Pons (tissue), 1 donor: Measurements from ENCODE around the gene TRDN.
"Not testable (repeated sequence)": the region's sequence is repeated elsewhere in the genome, so short reads cannot be mapped to it uniquely, and the experiment has no call there.

Experiments used
- DNase-seq: peaks from one replicate; pipeline ENCODE4 v3.0.0-alpha.2; 2016; ENCODE audit warnings: low spot score

The TRDN gene

DNA sequence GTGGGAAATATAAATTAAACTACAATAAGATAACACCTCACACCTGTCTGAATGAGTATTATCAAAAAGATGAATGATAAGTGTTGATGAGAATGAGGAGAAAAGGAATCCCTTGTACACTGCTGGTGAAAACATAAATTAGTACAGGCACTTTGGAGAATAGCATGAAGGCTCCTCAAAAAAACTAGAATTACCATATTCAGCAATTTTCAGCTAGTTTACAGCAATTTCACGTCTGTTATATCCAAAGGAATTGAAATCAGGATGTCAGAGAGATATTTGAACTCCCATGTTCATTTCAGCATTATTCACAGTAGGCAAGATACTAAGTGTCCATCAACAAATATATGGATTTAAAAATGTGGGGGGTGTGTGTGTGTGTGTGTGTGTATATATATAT lies 348.1 kb downstream of the TRDN start:
- DNase-seq, result no peak

DNA sequence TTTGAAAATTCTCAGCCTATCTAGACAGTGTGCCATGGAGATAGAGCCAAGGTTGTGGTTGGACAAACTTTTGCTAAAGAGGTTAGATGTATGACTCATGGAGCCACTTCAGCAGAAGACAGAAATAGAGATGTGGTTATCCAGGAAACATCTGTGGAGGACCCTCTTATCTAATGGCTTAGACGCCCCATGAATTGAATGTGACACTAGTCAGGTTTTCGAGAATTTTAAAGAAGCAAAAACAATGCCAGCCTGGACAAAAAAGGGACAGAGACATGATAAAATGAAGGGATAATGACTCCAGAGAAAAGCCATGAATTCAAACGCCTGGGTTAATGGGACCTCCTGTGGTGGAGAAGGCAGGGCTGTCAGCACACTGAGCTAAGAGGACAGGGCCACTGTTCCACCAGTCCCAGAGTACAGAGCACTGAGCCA lies 360.2 kb downstream of the TRDN start:
- no peak for DNase-seq

DNA sequence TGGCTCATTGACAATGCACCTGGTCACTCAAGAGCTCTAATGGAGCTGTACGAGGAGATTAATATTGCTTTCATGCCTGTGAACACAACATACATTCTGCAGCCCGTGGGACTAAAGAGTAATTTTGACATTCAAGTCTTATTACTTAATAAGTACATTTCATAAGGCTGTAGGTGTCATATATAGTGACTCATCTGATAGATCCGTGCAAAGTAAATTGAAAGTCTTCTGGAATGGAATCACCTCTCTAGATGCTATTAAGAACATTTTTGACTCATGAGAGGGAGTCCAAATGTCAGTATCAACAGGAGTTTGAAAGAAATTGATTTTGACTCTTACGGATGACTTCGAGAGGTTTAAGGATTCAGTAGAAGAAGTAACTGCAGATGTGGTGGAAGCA lies 372.8 kb downstream of the TRDN start:
- no peak for DNase-seq

DNA sequence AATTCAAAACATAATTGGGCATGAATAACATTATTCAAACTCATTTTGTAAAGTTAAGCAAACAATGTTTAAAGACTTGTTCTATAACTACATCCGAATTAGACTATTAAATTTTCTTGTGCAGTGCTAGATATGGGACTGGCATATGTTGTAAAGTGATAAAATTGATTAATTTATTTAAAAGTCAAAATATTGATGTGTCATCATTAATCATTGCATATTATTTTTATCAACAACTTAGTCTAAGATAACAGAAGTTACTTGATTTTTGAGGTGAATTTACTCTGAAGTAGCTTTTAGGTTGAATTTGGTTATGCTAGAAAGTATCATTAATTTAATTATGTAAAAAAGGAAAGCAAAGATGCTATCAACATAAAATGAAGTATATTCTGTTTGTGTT lies 396.1 kb downstream of the TRDN start:
- no peak for DNase-seq

DNA sequence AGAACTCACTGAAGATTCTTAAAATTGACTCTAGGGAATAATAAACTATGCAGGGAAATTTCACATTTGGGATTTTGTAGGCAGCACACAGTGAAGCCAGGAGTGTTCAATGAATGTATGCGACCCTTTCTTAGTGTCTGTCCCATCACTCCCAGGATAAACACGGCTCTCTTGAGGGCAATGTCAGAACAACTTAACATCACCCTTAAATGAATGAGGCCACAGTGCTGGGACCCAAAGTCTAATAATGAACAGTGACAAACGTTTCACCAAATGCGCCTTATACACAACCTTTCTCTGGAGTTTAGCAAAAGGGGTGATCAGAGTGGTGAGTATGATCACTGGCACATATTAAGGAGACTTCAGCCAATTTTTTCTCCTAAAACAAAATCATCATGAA lies 403.4 kb downstream of the TRDN start:
- DNase-seq, result no peak

DNA sequence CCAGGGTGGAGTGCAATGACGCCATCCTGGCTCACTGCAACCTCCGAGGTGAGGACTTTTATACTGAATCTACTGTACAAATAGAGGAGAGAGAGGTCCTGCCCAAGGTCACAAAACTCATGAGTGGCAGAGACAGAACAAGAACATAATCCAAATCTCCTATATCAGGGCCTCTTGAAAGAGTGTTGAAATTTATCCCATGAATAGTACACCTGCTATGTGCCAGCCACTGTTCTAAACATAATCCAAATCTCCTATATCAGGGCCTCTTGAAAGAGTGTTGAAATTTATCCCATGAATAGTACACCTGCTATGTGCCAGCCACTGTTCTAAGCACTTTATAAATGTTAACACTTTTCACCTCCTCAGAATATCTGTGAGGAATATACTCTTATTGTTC lies 409.0 kb downstream of the TRDN start:
- not testable (repeated sequence) for DNase-seq

DNA sequence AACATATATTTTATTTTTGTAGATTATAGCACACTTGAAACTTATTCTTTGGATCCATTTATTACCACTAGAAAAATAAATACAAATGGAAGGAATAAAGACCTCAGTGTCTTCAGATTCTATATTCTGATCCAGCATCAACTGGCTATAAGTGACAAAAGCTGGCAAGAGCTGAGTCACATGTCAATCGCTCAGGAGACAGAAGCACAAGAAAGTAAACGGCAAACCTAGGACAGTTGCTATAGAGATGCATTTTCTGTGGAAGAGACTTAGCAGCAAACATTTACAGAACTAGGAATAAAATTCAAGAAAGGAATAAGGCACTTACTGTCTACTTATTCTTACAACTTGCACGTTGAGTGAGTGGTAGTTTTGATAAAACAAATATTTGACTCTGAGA lies 410.4 kb downstream of the TRDN start:
- DNase-seq, result no peak

DNA sequence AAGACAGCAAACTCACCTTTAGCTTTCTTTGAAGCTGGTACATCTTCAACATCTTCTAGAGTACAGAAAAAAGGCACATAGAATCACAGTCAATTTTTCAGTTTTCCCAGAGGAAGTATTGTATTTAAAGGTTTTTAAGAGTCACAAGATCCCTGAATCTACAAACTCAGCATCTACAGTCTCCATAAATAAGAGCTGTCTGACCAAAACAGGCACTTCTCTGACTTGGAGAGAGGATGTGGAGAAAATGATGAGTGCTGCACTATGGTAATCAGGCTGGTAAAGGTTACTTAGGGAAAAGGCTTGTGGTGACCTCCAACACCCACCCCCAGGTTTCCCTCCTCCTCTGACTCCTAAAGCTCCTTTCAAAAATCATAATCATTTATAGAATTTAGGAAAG lies 412.7 kb downstream of the TRDN start:
- no peak for DNase-seq

DNA sequence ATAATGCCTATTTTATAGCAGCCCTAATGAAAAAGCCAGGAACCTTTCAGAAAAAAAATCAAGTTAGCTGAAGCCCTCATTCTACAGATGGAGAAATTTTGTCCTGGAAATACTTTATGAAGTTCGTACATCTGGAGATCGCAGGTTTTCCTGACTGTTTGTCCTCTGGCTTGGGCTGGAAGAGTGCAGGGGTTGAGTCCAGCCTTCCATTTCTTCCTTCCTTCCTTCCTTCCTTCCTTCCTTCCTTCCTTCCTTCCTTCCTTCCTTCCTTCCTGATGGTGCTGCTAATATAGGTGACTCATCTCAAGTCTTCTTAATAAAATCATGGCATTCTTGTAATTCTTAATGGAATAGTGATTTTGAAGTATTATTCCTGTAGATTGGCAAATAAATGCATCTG lies 413.3 kb downstream of the TRDN start:
- no peak for DNase-seq

DNA sequence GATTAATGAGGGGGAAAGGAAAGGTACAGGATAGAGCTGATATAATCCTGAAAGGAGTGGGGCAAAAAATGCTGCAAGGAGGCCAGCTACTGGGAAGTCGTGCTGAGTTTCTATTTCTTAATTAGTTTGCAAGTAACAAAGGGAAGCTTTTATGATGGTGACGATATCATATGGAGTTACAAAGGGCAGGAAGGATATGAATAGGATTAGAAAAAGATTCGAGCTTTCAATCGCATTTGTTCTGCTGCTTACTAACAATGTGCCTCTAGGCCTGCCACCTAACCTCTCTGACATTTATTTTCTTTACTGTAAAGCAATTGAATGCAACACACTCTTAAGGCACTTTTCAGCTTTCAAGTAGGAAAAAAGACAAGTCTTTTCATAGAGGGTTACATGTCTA lies 421.5 kb downstream of the TRDN start:
- no peak for DNase-seq

DNA sequence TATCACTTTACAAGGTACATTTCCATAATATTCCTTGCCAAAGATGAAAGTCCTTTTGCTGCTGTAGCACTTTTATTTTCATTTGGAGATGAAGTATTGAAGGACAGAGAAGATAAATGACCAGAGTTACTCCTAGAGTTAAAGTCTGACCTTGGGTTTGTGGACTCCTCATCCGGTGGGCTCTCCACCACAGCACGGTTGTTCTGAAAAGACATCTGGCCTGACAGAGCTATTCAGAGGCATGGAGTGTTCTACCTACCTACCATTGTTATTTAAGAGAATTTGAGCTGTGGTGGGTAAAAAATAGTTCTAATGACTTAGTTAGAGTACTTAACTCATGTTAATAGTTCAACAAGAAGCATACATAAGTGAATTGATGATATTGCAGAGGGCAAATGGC lies 422.3 kb downstream of the TRDN start:
- DNase-seq, result no peak

DNA sequence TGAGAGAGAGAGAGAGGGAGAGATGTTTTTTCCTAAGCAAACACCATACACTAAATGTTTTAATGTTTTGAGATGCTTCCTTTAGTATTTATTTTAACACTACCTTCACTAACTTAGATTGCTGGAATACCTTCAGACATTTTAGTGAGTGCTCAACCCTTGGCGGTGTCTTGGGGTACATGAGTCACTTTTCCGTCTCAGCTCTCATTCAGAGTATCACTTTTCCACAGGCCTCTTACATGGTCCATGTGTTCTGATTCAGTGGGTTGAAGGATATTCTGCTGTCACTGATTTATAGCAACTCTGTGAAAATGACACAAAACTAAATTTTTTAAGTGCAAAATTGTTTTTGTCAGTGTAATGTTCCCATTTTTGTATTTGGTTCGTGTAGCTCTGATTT lies 422.8 kb downstream of the TRDN start:
- DNase-seq, result no peak

DNA sequence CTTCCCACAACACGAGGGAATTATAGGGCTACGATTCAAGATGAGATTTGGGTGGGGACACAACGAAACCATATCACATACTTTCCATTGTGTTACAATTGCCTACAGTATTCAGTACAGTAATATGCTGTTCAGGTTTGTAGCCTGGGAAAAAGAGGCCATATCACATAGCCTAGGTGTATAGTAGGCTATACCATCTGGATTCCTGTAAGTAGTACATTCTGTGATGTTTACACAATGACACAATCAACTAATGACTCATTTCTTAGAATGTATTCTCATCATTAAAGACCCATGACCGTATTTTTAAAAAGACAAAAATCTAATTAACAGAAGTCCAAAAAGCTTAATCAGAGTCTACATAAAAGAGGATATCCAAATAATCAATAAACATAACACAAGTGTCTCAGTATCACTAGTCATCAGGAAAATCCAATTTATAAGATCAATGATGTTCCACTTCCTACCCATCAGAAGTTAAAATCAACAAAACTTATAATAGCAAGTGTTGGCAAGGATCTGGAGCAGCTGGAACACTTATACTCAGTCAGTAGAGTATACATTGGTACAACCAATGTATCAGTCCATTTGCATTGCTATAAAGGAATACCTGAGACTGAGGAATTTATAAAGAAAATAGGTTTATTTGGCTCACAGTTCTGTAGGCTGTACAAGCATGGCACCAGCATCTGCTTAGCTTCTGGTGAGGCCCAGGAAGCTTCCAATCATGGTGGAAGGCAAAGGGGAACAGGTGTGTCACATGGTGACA lies 424.8 kb downstream of the TRDN start:
- no peak for DNase-seq

DNA sequence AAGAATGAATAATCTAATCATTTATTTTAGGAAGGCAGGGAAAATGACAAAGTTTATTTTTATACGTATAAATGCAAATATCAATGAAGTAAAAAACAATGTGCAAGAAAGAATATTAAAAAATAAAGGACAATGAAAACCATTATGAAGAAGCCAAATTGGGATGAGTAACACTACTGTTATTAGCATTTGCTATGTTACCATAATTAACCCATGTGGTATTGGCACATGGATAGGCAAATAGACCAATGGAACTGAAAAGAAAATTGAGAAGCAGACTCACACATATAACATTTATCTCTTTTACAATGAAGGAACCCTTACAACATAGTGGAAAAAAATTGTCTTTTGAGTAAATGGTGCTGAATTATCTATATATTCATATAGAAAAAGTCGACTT lies 426.1 kb downstream of the TRDN start:
- no peak for DNase-seq

DNA sequence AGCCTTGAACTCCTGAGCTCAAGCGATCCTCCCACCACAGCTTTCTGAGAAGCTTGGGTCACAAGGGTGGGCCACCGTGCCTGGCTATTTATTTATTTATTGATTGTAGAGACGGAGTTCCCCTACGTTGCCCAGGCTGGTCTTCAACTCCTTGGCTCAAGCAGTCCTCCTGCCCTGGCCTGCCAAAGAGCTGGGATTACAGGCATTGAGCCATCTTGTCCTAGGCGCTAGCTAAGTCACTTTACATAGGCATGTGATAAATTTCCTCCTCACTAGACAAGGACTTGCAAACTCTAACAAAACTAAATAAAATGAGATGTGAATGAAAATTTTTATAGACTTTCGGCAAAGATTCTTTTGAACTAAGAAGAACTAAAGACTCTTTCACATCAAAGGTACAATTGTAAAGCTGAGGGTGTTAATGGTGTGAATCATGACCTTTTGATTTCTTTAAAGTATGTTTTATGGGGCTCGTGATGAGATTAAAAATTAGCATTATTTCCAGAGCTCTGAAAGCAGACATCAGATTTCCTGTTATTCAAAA lies 428.7 kb downstream of the TRDN start:
- no peak for DNase-seq

DNA sequence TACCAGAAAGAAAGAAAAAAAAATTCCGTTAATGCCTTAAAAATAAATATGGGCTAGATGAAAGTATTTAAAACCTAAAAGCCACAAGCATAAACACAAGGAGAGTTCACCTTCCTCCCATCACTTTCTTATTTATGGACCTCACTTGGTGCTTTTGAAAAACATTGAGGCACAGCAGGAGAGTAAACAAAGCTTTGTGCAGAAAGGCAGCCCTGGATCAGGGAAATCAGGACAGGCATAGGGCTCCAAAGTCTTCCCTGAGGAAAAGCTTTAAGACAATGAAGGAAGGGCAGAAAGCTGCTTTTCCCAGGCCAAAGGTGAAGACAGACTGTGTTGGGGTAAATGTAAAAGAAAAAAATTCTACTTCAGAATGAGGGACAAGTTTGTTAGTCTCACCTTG lies 432.8 kb downstream of the TRDN start:
- DNase-seq, result no peak

DNA sequence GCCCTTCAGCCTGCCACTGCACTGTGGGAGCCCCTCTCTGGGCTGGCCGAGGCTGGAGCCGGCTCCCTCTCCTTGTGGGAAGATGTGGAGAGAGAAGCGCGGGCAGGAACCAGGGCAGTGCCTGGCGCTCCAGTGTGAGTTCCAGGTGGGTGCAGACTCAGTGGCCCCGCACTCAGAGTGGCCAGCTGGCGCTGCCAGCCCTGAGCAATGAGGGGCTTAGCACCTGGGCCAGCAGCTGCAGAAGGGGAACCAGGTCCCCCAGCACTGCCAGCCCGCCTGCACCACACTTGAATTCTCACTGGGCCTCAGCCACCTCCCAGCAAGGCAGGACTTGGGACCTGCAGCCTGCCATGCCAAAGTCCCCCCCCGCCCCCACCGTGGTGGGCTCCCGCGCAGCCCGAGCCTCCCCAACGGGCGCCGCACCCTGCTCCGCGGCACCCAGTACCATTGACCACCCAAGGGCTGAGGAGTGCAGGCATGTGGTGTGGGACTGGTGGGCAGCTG lies 434.8 kb downstream of the TRDN start:
- no peak for DNase-seq

DNA sequence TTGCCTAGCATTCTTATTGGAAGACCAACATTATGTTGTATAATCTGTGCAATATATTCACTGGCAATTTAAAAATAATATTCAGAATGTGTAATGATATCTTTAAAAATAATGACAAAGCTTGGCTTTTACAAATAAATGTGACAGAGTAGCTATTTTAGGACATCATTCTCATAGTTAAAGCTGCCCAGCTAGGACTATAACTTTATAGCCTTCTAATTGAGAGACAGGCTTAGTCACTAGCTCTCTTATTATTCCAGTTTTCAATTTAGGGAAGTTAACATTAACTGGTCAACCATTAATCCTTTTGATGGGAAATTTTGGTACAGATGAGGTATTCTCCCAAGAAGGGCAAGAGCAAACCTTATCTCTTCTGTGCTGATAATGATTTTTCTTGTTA lies 443.5 kb downstream of the TRDN start:
- no peak for DNase-seq

DNA sequence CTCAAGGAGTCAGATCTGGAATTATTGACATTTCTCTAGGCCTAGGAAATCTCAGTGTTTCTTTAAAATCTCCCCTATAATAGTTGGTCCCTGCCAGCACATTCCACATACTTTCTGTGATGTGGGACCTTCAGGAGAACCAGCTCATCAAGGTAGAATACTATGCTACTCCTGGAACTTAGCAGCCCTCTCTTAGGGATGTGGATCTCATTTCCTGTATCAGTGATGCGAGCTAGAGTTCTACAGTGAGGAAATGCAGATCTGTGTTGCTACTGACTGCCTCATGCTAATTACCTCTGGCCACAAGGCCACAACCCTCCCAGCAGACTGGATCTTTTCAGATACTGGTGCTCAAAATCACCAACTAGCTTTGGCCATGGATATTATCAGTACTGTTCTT lies 446.9 kb downstream of the TRDN start:
- no peak for DNase-seq

DNA sequence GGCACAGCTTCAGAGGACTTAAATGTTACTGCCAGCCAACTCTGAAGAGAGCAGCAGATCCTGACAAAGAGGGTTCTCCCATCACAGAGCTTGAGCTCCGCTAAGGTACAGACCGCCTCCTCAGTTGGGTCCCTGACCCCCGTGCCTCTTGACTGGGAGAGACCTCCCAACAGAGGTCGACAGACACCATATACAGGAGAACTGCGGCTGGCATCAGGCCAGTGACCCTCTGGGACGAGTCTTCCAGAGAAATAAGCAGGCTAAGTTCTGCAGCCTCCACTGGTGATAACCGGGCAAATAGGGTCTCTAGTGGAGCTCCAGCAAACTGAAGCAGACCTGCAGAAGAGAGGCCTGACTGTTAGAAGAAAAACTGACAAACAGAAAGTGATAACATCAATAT lies 453.8 kb downstream of the TRDN start:
- DNase-seq, result no peak

DNA sequence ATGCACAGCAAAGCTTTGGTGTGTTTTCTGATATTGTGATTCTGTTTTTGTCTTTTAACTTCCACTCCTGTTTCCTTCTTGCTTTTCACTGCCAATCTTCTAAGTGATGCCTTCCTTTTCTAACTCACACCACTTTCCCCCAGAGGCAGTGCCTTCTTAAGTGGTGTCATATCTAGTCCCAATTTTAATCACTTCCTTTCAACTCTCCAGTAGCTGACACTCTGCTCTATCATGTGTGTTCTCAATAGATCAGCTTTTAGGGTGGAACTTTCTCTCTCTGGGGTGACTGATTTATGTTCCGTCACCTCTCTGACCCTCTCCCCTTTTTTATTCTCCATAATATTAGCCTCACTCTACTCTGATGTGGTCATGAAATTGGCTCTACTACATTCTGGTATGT lies 460.0 kb downstream of the TRDN start:
- DNase-seq, result no peak

DNA sequence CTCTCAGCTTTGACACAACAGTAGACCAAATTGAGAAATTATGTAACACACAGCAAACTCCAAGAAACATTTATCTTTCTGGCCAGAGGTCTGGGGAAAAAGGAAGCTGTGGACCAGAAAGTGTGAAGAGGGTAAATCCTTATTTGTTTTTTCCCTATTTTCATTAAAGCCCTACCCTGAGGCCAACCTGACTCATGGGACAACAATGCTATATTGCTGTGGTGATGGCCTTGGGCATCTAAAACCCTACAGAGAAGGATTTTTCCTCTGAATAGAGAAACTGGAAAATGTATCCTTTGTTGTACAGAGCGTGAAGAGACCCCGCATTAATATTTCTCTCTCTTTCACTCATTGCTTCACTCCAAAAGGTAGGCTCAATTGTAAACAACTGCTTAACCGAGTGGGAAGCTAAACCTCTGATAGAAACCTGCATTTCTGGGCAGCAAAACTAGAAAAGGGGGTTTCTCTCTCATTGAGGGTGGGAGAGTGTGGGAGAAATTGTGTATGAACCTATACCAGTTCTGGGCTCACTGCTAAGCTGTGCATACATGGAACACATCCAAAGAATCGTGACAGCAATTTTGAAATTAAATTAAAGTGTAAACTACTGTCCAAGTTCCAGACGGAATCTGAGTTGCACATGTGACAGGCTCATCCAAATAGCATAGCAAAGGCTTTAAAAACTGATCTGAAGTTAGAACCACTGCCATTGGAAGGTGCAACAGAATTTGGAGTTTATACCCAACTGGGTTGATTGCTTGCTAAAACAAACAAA lies 465.2 kb downstream of the TRDN start:
- no peak for DNase-seq

DNA sequence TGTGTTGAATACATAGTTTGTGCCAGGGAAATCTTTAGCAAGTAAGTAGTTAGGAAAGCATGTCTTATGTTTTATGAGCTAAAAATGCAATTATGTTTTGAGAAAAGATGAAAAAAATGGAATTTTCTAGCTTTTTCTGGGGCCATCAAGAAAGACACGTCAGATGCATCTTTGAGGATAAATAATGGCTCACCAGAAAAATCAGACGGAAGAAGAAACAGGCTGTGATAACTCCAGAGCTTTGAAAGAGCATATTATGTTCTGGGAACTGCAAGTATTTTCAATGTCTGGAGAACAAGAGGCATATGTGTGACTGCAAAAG lies 467.0 kb downstream of the TRDN start:
- peak; percentile 4 for DNase-seq
